Glomerular endothelial cell (primary cell): ENCODE measurements around the gene HOXB1. TPM values are rescaled to one million over a fixed set of nuclear protein-coding genes. Genes with fewer than 3 reads are reported as not detected.
"Not testable (repeated sequence)": the region's sequence is repeated elsewhere in the genome, so short reads cannot be mapped to it uniquely, and the experiment has no call there.

Experiments used
- DNase-seq: peaks from one replicate; pipeline ENCODE4 v3.0.0-alpha.2; 2011; ENCODE audit warnings: low read depth, low spot score; ENCODE audit errors: extremely low read depth
- total RNA-seq: library from RNA; depleted of rRNA; stranded (reverse); fragments of >200 nt; gene quantifications from 2 replicates; pipeline ENCODE4 v1.2.3, GENCODE V29; 2015

HOXB1 gene
- total RNA-seq, 1 donor from 2014 or later = not detected

DNA sequence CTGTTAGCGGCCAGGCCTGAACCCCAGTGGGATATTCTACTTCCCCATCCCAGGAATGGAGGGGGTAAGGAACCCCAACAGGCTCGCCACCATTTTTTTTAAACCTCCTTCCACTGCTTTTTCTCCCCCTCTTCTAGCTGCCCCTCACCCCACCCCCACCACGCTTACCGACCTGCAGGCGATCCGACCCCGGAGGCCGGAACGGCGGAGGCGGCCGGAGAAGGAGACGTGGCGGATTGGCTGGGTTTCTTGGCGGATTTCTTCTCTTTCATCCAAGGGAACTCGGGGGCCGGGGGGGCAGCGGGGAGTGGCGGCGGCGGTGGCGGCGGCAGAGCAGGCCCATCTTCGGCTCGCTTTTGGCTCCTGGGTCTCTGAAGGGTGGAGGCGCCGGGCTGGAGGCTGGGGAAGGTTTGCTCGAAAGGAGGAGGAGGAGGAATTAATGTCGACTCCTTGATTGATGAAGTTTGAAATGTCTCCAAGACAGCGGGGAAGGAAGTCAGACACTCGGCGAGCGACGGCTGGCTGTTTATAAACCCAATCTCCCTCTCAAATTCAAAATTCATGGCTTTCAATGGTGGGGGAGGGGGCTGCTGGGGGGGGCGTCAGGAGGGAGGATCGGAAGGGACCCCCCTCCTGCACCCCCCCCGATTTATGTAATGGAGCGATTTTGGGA is 13.7 kb upstream of the HOXB1 start:
- no peak for DNase-seq

DNA sequence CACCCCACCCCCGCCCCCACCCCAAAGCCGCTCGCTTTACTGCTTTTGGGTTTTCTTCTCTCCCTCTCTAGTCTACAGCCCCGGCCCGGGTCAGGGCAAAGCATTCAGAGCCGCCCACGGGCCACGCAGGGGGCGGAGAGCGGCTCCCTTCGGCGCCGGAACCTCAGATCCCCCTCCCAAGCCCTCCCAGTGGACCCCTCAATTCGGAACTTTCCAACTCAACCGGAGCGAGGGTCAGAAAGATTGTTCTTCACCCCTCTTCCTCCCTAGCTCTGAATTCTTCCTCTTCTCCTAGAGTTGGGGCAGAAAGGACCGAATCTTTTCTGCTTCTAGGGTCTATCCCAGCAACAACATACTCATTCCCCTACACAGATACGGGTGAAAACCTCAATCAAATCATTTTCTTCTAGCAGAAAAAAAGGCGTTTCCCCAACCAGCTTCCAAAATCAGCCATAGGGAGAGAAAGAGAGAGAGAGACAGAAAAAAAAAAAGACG is 13.1 kb upstream of the HOXB1 start:
- DNase-seq = no peak

DNA sequence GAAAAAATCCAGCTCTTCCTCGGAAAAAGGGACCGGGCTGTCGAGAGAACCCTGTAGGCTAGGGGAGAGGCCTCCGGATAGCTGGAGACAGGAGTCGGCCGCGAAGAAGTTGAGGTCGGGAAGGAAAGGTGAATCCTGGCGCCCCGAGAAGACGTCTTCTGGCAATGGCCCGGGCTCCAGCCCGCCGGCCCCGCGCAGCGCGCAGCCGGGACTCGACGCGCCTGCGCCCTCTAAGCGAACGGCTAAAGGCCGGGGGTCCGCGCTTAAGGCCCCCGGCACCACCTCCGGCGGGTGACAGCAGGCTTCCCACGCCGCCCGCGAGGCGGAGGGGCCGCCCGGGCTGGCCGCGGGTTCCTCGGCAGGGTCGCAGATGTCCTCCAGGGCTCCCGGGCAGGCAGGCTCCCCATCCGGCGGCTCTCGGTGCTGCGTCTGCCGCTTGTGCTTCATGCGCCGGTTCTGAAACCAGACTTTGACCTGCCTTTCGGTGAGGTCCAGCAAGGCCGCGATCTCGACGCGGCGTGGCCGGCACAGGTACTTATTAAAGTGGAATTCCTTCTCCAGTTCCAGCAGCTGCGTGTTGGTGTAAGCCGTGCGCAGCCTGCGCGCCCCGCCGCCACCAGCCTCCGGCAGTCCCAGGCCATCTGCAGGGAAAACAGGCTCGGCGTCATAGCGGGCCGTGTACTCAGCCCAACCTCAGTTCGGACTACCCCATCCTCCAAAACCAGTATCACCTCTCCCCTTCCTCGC is 12.5 kb upstream of the HOXB1 start:
- no peak for DNase-seq

DNA sequence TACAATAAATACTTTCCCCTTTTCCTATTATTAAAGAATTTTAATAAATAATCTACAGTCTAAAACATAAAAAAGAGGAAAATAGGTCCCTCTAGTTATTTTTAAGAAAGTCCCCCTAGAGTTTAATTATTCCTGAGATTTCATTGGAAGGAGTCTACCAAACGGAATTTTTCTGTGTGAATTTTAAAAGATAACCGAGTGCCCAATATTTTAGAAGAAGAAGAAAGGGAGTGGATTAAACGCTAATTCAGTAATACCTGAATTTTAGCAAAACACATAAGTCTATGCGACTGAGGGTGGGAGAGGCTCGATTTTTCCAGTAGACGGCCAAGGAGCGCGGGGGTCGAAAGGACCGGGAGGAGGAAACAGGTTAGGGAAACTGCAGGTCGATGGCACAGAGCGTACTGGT is 11.9 kb upstream of the HOXB1 start:
- DNase-seq = no peak

DNA sequence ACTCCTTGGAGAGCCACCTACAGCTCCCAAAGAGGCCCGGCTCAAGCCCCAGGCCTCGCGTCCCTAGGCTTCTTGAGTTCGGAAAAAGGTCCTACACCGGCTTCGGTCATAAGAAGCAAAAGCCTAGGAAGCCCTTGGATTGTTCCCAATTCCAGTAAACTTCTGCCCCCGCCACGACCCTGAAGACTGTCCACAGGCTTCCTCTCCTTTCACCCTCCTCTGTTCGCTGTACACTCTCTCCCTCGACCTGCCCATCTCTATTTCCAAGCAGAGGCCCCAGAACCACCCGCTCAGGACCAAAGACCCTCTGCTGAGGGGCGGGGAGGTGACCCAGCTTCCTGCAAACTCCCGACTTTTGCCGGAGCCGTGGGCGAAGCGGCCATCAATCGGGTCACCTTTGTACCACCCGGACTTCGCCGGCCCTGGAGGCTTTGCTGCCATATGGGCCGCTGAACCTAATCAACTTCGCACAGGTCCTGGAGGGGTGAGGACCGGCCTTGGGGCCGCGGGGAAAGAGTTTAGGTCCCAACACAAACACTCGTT is 11.4 kb upstream of the HOXB1 start:
- no peak for DNase-seq

DNA sequence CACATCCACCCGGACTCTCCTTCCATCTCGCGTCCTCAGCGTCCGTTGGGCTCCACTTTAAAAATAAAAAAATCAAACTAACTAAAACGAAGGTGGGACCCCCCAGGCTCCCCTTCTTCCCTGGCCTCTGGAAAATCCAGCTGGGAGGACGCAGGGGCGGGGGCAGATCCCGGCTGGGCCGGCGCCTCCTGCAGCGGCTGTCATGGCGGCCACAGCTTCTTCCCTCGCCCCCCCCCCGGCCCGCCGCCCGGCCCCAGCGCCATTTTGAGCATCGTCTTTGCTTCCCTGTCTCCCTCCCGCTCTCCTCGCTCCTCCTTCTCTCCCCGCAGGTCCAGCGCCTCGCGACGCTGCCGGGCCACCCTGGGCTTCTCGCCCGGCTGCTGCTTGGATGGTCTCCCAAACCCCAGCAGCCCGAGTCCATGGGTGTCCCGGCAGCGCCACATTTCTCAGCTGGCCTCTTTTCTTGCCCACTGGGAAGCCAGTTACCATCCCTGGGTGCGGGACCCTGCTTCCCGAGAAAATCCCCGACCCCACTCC is 10.8 kb upstream of the HOXB1 start:
- DNase-seq = no peak

DNA sequence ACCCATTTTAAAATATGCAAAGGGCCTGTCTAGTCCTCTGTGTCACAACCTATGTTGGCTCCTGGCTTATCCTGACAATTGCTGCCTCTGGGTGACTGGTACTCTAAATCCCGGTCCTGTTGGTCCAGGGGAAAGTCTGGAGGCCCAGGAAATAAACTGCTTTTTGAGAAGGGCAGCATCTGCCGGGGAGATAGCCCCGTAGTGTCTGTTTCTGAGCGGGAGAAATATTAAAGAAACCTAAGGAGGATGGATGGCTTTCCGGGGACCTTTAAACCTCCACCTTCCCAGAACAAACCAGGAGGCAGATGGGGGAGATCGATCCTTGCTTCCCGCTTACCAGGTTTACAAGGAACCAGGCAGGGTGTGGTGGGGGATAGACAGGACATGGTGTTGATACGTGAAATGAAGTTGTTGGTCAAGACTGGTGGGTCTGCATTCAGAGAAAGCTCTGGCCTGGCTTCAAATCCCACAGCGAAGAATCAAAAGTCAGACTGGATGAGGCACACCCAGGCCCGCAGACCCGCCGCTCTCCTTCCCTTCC is 10.3 kb upstream of the HOXB1 start:
- no peak for DNase-seq

DNA sequence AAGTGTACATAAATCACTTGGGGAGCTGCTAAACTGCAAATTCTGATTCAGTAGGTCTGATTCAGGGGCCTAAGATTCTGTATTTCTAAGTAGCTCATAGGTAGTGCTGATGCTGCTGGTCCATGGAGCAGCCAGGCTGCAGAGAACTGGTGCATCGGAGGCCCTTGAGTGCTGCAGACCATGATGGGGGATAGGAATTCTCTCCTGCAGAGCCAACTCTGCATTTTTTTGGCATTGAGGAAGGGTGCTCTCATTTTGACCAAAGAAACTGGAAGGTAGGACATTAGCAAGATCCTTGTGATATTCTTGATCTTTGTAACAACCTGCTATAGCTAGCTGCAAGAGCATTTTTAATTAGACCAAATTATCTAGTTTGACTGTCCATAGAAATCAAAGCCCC is 9.4 kb upstream of the HOXB1 start:
- DNase-seq = no peak

DNA sequence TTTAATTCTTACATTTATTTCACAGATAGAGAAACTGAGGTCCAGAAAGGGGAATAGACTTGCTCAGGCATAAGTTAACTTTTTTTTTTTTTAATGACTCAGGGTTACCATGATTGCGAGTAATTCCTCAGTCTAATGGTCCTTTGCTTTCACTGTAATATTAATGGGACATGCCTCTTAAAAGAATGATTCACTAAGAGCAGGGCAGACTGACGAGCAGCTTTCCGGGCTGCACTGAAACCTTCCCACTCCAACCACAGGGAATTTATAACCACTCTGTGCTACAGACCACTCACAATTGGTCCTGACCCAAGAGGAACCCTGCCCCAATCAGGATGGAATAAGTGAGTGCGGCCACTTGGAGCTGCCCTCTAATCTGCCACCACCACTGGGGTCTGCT is 8.4 kb upstream of the HOXB1 start:
- no peak for DNase-seq

DNA sequence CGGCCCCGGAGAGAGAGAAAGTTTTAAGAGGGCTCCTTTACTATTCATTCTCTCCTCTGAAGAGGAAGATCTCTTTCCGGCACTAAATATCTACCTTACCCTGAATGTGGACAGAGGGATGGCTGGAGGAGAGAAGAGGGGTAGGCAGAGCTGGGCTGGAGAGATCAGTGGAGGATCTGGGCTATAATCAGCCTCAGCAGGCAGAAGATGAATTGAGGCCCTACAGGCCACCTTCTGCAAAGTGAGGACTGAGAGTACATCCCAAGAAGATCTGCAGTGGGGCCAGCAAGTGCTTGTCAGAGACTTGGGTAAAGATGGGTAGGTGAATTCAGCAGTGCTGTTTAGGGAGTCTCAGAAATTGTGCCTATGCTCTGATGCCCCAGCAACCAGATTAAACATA is 6.5 kb upstream of the HOXB1 start:
- DNase-seq = no peak

DNA sequence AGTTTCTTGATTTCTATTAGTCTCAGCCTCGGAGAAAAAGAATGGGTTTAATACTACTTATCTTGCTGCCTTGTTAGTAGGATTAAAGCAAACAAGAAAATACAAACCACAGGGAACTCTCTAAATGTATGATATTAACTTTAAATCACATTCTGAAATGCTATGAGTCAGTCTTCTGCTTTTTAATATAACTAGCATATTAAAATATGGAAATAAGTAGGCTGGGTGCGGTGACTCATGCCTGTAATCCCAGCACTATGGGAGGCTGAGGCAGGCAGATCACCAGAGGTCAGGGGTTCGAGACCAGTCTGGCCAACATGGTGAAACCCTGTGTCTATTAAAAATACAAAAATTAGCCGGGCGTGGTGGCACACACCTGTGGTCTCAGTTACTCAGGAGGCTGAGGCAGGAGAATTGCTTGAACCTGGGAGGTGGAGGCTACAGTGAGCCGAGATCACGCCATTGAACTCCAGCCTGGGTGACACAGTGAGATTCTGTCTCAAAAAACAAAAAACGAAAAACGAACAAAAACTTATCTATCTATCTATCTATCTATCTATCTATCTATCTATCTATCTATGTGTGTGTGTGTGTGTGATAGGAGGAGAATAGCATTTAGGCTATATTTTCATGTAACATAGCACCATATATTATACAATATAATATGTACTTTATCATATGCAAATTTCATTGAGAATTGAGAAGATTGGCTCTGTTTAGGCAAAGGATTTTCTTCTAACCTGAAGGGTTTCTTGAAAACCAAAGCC is 5.2 kb upstream of the HOXB1 start:
- not testable (repeated sequence) for DNase-seq

DNA sequence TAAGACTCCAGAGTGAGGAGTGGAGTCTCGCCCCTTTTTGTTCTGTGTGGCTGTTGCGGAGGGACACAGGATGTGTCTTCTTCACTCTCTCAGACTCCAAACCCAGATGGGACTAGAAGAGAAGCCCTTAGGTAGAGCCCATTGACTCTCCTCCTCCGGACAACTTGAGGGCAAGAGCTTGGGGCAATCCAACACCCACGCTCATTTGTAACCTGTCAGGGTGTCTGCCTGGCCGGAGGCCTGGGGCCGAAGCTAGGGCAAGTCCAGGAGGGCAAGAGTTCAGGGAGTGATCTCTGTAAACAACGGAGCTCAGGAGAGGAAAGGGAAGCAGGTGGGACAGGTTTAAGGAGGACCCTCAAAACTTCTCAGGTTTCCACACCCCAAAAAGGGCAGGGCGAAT is 1.4 kb upstream of the HOXB1 start:
- DNase-seq = no peak

DNA sequence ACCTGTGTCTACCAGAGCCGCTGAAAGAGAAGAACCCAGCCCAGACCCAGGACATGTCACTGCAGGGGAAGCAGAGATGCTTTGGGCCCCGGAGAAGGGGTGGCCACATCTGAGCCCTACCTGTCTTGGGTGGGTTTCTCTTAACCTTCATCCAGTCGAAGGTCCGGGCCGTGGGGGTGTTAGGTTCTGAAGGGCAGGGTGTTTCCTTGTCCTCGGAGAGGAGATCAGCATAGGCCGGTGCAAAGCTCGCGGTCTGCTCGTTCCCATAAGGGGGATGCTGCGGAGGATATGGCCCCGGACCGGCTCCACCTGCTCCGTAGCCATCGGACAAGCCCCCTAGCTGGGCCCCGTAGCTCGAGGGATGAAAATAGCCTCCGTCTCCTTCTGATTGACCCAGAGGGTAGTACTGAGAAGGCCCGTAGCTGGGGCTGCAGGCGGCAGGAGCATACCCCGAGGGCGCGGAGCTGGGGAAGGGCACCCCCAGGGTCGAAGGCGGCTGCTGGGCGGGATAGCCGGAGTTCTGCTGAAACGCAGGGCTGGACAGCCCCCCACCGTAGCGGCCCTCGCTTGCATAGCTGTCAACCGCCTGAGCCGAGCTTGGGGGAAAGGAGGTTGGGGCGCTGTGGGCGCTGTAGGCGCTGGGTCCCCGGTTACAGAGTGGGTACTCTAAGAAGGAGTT is 464 bp downstream of the HOXB1 start:
- DNase-seq = no peak

DNA sequence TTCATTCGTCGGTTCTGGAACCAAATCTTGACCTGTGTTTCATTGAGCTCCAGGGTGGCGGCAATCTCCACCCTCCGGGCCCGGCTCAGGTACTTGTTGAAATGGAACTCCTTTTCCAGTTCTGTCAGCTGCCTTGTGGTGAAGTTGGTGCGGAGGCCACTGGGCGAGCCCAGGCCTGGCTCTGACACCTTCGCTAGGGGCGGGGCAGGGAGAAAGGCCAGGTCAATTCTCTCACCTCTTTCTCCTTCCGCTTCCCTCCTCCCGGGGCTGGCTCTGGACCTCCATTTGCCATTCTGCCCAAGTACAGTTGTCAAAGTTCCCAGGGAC is 1.2 kb downstream of the HOXB1 start:
- DNase-seq = no peak

DNA sequence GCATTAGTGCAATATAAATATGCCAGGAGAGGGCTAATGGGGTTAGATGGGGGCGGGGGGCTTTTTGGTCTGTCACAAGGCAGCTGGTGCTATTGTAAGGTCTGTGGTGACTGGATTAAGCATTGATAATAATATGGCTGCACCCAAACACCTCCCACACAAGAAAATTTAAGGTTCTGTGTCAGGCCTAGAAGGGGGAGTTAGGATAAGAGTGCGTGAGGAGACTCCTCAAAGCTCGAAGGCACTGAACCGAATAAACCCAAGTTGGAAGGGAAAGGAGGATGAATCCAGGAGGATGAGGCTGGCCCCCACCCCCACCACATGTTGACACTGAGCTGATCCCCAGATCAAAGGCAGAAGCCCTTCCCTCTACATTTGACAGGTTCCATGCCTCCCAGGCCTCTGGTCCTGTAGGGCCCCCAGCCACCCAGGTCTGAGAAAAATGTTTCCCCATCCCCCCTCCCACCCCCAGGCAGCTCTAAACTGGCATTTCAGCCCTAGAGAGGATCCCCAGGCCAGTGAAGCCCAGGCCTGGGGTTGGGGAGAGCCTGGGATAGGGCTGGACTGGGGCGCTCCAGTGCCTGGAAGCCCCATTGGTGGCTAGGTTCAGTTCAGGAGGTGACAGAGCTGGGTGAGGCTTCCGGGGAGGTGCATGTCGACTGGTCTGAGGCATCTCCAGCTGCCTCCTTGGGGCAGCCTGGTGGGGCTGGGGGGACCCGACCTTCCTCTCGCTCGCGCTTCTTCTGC is 1.7 kb downstream of the HOXB1 start:
- no peak for DNase-seq

DNA sequence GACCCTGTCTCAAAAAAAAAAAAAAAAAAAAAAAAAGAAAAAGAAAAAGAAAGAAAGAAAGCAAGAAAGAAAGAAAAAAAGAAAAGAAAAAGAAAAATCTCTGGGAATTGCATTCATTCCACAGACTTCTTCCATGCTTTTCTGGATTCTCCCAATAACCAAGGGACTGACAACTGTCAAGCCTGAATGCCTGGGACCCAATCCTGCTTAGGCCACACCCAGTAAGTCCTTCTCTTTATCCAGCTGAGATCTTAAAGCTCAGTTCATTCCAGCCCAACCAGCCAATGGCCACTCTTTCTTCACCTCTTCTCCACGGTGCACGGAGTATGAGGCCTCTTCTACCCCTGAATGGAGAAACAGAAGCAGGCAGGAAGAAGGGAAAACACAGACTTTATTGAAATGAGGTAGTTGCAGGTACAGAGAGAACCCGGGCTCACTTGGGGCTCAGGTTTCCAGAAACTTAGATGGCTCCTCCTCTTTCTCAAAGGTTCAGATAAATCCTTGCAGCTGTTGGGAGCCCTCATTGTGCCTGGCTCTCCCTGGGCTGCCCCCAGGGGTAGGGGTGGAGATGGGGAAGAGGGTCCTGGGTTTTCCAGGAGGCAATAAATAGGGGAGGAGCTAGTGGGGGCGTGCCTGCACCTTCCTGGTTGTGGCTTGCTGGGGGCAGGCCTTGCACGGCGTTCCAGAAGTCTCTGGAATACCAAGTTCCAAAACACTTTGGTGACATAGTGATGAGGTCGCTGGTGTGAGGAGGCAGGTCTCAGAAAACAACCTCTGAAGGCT is 2.5 kb downstream of the HOXB1 start:
- no peak for DNase-seq

DNA sequence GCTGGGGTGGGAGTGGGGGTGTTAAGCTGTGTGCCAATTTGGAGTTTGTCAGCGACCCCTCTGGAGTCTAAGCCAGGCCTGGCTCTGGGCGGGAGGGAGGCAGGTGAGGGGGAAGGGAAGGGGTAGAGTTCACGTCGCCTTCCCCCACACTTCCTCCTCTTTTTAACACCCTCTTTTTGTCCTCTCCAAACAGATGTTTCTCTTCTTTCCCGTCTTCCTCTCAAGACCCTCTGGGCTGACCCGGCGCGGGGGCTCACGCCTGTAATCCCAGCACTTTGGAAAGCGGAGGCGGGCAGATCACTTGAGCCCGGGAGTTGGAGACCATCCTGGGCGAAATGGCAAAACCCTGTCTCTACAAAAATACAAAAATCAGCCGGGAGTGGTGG is 3.3 kb downstream of the HOXB1 start:
- no peak for DNase-seq

DNA sequence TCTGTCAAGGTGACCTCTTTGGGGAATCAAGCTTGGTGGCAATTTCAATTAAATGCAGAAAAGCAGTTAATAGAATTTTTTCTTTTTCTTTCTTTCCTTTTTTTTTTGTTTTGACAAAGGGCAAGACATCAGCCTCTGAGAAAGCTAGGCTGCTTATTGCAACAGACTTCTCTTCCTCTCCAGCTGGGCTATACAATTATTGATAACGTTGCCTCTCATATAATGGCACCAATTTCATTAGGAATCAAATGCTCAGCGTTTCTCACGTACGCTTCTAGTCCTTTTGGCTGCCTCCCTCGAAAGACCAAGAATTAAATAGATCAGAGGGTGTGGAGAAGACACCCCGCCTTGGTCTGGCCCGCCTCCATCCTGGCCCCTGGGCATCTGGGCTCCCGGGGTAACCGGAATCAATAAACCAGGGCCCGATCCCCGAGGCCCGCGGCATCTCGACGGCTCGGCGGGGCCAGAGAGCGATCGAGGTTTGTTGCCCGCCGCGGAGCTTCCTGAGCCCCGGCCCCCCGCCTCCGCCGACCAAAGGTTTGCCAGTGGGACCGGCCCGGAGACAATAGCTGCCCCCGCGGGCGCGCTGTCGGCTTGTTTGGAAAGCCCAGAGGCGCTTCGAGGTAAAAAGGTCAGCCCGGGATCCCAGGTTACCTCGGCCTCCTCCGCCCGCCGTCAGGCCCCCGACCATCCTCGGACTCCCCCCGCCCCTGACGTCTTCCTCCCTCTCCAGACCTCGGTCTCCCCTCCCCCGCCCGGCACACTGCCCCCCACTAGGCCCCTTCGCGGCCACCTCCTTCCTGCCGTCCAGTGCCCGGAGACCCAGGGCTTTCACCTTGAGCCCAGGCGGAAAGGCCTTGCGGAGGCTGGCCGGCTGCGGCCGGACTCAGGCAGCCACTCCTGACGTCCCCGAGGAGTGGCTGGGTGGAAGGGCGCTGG is 3.9 kb downstream of the HOXB1 start:
- no peak for DNase-seq
